Measurements from ENCODE around the gene SOX18. TPM values are rescaled to one million over a fixed set of nuclear protein-coding genes. Genes with fewer than 3 reads are reported as not detected.

The SOX18 gene
- total and polyA plus RNA-seq, 2 of the 13 experiments (the other 11 are each of a cell fraction or from before 2014, with no cell fraction given) = 1.6 to 1.9 TPM

DNA sequence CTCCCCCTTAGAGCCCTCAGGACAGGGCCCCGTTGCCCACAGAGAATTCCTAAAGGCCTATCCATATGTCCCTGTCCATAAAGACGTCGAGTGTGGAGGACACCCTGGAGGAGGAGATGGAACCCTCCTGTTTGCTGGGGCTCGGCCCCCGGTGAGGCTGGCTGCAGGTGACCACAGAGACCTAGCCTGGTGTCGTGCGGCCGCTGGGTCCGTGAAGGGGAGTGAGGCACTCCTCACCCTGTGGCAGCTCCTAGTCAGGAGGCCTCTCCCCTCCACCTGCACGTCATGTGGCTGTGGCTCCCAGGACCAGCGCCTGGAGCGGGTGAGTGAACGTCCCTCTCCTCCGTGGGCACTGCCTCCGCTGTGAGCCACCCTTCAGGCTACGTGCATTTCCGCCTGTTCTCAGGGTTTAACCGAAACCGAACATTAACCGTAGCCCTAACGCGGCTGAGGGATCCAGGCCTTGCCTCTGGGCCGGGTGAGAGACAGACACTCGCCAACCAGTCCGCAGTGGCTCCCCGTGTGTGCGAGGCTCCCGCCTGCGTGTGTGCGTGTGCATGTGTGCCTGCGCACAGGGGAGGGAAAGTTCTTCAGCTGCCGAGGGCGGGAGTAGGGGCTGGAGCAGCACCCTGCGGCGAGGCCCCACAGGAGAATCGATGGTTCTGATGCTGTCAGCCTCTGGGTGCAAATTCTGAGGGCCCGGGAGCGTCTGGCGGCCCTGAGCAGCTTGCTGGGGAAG is 7.6 kb upstream of the SOX18 start:
- H3K27me3 ChIP-seq (ENCODE audit: control insufficient read depth in 1 of 2, insufficient read depth in 2 of 2, low read length in 2 of 2) = no peaks in the 10 kb centered on the region
- peaks cover 79% of the 10 kb centered on the region for H3K4me1 ChIP-seq (ENCODE audit: insufficient read depth, low read length)
- no peaks in the 10 kb centered on the region for H3K9me3 ChIP-seq (ENCODE audit: low read length)
- intact Hi-C loops (cut with micrococcal nuclease; ENCODE audit: unreplicated experiment) = loop anchor here (1.0 to 2.0 kb wide), 2 partner anchors 20 to 77 kb away; partner anchors contain the start of gene C20orf204
- no TSS peak for BruUV-seq (replicated peaks)
- FAIRE-seq = no peak
- DNase-seq (ENCODE audit: low spot score) = no peak
- ATAC-seq = peak; percentile 8
- H4K20me1 ChIP-seq (ENCODE audit: insufficient read depth, low read length) = no peaks in the 10 kb centered on the region
- H3K27ac ChIP-seq (ENCODE audit: extremely low read length, insufficient read depth, low read length) = peak overlapping the region; percentile 77
- WGBS (ENCODE audit: low lambda C conversion rate) = 56% methylated on average over 39 of the region's 39 CpGs
- H2AFZ ChIP-seq (ENCODE audit: low read length) = no peak overlapping the region
- CTCF ChIA-PET (ENCODE audit: low intra/inter-chr PET ratio, low total read pairs) = interaction anchor here (0.8 to 3.7 kb wide), 3 partner anchors 77 to 237 kb away, joined by 3 to 33 read pairs (median 3); partner anchors contain the start of genes PRPF6, SAMD10 and UCKL1
- H3K36me3 ChIP-seq (replicated peaks in 1 of 2; ENCODE audit: control insufficient read depth in 1 of 2, insufficient read depth in 2 of 2, low read length in 2 of 2) = no peaks in the 10 kb centered on the region
- POLR2A ChIA-PET = interaction anchor here (0.8 to 9.4 kb wide), 7 partner anchors 9 to 430 kb away, joined by 3 to 252 read pairs (median 6); partner anchors contain the start of genes C20orf204, GMEB2, PRPF6 and SAMD10
- in situ Hi-C loops (cut with HindIII; ENCODE audit: extremely low pct_ligation_motif_present, low pct_unique_long_range_greater_than_20kb) = loop anchor here (5.0 kb wide), 1 partner anchor 80 kb away; the partner anchor contains the start of gene SAMD10
- peak overlapping the region; percentile 87 for H3K4me2 ChIP-seq (ENCODE audit: low read depth, low read length)
- H3K4me3 ChIP-seq (replicated peaks in 1 of 3; ENCODE audit: insufficient read depth in 1 of 3, low read depth in 2 of 3, low read length in 3 of 3) = peak overlapping the region; percentile 40 to 69 (median 42); a peak in 5 of 6 replicates
- no peaks in the 10 kb centered on the region for H3K79me2 ChIP-seq (ENCODE audit: insufficient read depth, low read length)
- H3K9ac ChIP-seq (ENCODE audit: insufficient read depth, low read depth, low read length) = peak overlapping the region; percentile 72
- no peak for TF ChIP-seq XBP1 (CRISPR knock-in tag; IDR thresholded peaks at IDR 0.05)
- no peak for TF ChIP-seq SRF (IDR thresholded peaks at IDR 0.05; ENCODE audit: low read depth, low read length)
- TF ChIP-seq NCOR1 (IDR thresholded peaks at IDR 0.05; ENCODE audit: borderline replicate concordance, low read length) = no peak
- no peak for TF ChIP-seq ZNF224 (CRISPR knock-in tag; IDR thresholded peaks at IDR 0.05)
- TF ChIP-seq KDM6A (CRISPR knock-in tag; IDR thresholded peaks at IDR 0.05; ENCODE audit: low read depth) = no peak
- no peak for TF ChIP-seq MLLT10 (CRISPR knock-in tag; IDR thresholded peaks at IDR 0.05)
- TF ChIP-seq ZNF660 (CRISPR knock-in tag; IDR thresholded peaks at IDR 0.05; ENCODE audit: borderline replicate concordance, low read depth) = no peak; the same call in 1 of the 2 replicates
- TF ChIP-seq TCF12 (IDR thresholded peaks at IDR 0.05) = no peak
- TF ChIP-seq TCF12 (CRISPR knock-in tag; IDR thresholded peaks at IDR 0.05) = 0 out of 2 replicates have a peak, but pooled peaks have one; percentile 44
- TF ChIP-seq KDM4B (CRISPR knock-in tag; IDR thresholded peaks at IDR 0.05) = no peak
- no peak for TF ChIP-seq SIN3A (IDR thresholded peaks at IDR 0.05; ENCODE audit: borderline replicate concordance, low read depth, low read length)
- no peak for TF ChIP-seq ZNF207 (IDR thresholded peaks at IDR 0.05; ENCODE audit: borderline replicate concordance)
- no peak; the same call in 1 of the 2 replicates for TF ChIP-seq ERF (CRISPR knock-in tag; IDR thresholded peaks at IDR 0.05)
- TF ChIP-seq, protein P1, sequence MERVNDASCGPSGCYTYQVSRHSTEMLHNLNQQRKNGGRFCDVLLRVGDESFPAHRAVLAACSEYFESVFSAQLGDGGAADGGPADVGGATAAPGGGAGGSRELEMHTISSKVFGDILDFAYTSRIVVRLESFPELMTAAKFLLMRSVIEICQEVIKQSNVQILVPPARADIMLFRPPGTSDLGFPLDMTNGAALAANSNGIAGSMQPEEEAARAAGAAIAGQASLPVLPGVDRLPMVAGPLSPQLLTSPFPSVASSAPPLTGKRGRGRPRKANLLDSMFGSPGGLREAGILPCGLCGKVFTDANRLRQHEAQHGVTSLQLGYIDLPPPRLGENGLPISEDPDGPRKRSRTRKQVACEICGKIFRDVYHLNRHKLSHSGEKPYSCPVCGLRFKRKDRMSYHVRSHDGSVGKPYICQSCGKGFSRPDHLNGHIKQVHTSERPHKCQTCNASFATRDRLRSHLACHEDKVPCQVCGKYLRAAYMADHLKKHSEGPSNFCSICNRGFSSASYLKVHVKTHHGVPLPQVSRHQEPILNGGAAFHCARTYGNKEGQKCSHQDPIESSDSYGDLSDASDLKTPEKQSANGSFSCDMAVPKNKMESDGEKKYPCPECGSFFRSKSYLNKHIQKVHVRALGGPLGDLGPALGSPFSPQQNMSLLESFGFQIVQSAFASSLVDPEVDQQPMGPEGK (CRISPR knock-in tag; IDR thresholded peaks at IDR 0.05) = no peak
- no peak for TF ChIP-seq ZNF615 (CRISPR knock-in tag; IDR thresholded peaks at IDR 0.05; ENCODE audit: borderline replicate concordance)
- no peak for TF ChIP-seq JDP2 (CRISPR knock-in tag; IDR thresholded peaks at IDR 0.05; ENCODE audit: borderline replicate concordance)
- no peak; the same call in 1 of the 2 replicates for TF ChIP-seq CBFB (CRISPR knock-in tag; IDR thresholded peaks at IDR 0.05)
- no peak for TF ChIP-seq ZBTB7B (CRISPR knock-in tag; IDR thresholded peaks at IDR 0.05)
- no peak; the same call in 1 of the 2 replicates for TF ChIP-seq ZNF350 (CRISPR knock-in tag; IDR thresholded peaks at IDR 0.05; ENCODE audit: borderline replicate concordance, low read depth)
- no peak for TF ChIP-seq ZFP90 (CRISPR knock-in tag; IDR thresholded peaks at IDR 0.05; ENCODE audit: borderline replicate concordance)
- TF ChIP-seq ZFY (CRISPR knock-in tag; IDR thresholded peaks at IDR 0.05) = peak; percentile 78
- TF ChIP-seq, protein P2, sequence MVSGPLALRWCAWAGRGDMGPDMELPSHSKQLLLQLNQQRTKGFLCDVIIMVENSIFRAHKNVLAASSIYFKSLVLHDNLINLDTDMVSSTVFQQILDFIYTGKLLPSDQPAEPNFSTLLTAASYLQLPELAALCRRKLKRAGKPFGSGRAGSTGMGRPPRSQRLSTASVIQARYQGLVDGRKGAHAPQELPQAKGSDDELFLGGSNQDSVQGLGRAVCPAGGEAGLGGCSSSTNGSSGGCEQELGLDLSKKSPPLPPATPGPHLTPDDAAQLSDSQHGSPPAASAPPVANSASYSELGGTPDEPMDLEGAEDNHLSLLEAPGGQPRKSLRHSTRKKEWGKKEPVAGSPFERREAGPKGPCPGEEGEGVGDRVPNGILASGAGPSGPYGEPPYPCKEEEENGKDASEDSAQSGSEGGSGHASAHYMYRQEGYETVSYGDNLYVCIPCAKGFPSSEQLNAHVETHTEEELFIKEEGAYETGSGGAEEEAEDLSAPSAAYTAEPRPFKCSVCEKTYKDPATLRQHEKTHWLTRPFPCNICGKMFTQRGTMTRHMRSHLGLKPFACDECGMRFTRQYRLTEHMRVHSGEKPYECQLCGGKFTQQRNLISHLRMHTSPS (CRISPR knock-in tag; IDR thresholded peaks at IDR 0.05; ENCODE audit: low read depth) = 0 out of 2 replicates have a peak, but pooled peaks have one; percentile 8

Data from HepG2 (cell line).